IMR-90 (cell line): ENCODE results near the gene DSG1. TPM values are rescaled to one million over a fixed set of nuclear protein-coding genes. Genes with fewer than 3 reads are reported as not detected.

Experiments used
- ATAC-seq: fragments of 200-7000 bp; cut with Tn5 transposase; 2 replicates; pipeline ENCODE4 v1.9.1; 2020; ENCODE audit warnings: low read depth, mild to moderate bottlenecking, moderate library complexity
- BruUV-seq: library from RNA; stranded (reverse); fragments of 400-500 nt; replicated peaks from 2 replicates; lab custom pipeline; 2021; lab: Mats Ljungman, UMichigan
- CTCF ChIA-PET: fragments of 300-600 bp; formaldehyde crosslinking; extraction: SDS; loops from one replicate; lab custom pipeline; 2021; ENCODE audit warnings: antibody characterized with exemption; lab: Yijun Ruan, JAX
- POLR2A ChIA-PET: fragments of 300-600 bp; sonication (Branson Sonifier 250); formaldehyde crosslinking; loops from one replicate; lab custom pipeline; 2022; ENCODE audit warnings: antibody characterized with exemption; ENCODE audit not compliant: unreplicated experiment; lab: Charles Lee
- DNase-seq: peaks from one replicate; pipeline ENCODE4 v3.0.0; 2013
- H2AFZ ChIP-seq: replicated peaks from 2 replicates; pipeline ENCODE3; 2013; ENCODE audit warnings: low read length, mild to moderate bottlenecking; ENCODE audit not compliant: poor library complexity
- H2AK5ac ChIP-seq: 2 replicates; pipeline ENCODE4 v1.6.1; 2013; ENCODE audit warnings: low read depth, low read length, inconsistent platforms
- H2AK9ac ChIP-seq: replicated peaks from 2 replicates; pipeline ENCODE3; 2013; ENCODE audit warnings: mild to moderate bottlenecking, low read depth, low read length, moderate library complexity; ENCODE audit not compliant: poor library complexity
- H2BK120ac ChIP-seq: 2 replicates; pipeline ENCODE4 v1.6.1; 2013; ENCODE audit warnings: low read depth, low read length, inconsistent platforms
- H2BK15ac ChIP-seq: 3 replicates; pipeline ENCODE4 v1.6.1; 2013; ENCODE audit warnings: low read depth, low read length, inconsistent platforms
- H2BK20ac ChIP-seq: 2 replicates; pipeline ENCODE4 v1.6.1; 2013; ENCODE audit warnings: low read depth, mild to moderate bottlenecking, inconsistent platforms, low read length, moderate library complexity
- H2BK5ac ChIP-seq: 2 replicates; pipeline ENCODE4 v1.6.1; 2013; ENCODE audit warnings: mild to moderate bottlenecking, low read depth, low read length, inconsistent platforms; ENCODE audit not compliant: poor library complexity, severe bottlenecking
- H3K14ac ChIP-seq: replicated peaks from 2 replicates; pipeline ENCODE4 v1.6.1; 2013; ENCODE audit warnings: low read depth, low read length, inconsistent platforms
- H3K18ac ChIP-seq: 2 replicates; pipeline ENCODE4 v1.6.1; 2013; ENCODE audit warnings: low read depth, low read length, control low read depth
- H3K23ac ChIP-seq: 2 replicates; pipeline ENCODE4 v1.6.1; 2013; ENCODE audit warnings: low read depth, low read length, inconsistent platforms
- H3K27ac ChIP-seq: 2 replicates; pipeline ENCODE4 v1.5.1; 2013; ENCODE audit warnings: mild to moderate bottlenecking, control low read depth, low read length; ENCODE audit not compliant: insufficient read depth
- H3K27me3 ChIP-seq: 2 replicates; pipeline ENCODE4 v1.6.1; 2013; ENCODE audit warnings: low read length; ENCODE audit not compliant: control insufficient read depth, insufficient read depth
- H3K36me3 ChIP-seq: 2 replicates; pipeline ENCODE4 v1.6.1; 2013; ENCODE audit warnings: low read length, mixed read lengths; ENCODE audit not compliant: control insufficient read depth, insufficient read depth
- H3K4ac ChIP-seq: 2 replicates; pipeline ENCODE4 v1.6.1; 2013; ENCODE audit warnings: low read depth, low read length, inconsistent platforms
- H3K4me1 ChIP-seq: 2 replicates; pipeline ENCODE4 v1.6.1; 2013; ENCODE audit warnings: low read length, mixed read lengths; ENCODE audit not compliant: control insufficient read depth, insufficient read depth
- H3K4me2 ChIP-seq: 2 replicates; pipeline ENCODE4 v1.6.1; 2013; ENCODE audit warnings: low read depth, mild to moderate bottlenecking, control low read depth, low read length, moderate library complexity
- H3K4me3 ChIP-seq: 2 replicates; pipeline ENCODE4 v1.5.1; 2013; ENCODE audit warnings: low read depth, mild to moderate bottlenecking, control low read depth, low read length, moderate library complexity; ENCODE audit not compliant: insufficient read depth
- H3K56ac ChIP-seq: 2 replicates; pipeline ENCODE4 v1.6.1; 2013; ENCODE audit warnings: low read length, inconsistent platforms; ENCODE audit not compliant: insufficient read depth; ENCODE audit errors: extremely low read depth
- H3K79me1 ChIP-seq, 2 experiments: 2 replicates each; pipeline ENCODE4 v1.6.1; 2013; ENCODE audit warnings: low read length in 2 of 2, inconsistent platforms in 1 of 2, low read depth in 1 of 2
- H3K9ac ChIP-seq: 2 replicates; pipeline ENCODE4 v1.6.1; 2013; ENCODE audit warnings: low read depth, low read length, control low read depth
- H3K9me1 ChIP-seq: 2 replicates; pipeline ENCODE4 v1.6.1; 2013; ENCODE audit warnings: low read length, inconsistent platforms; ENCODE audit not compliant: insufficient read depth
- H3K9me3 ChIP-seq: 2 replicates; pipeline ENCODE4 v1.6.1; 2013; ENCODE audit warnings: low read length; ENCODE audit not compliant: control insufficient read depth, insufficient read depth
- H4K20me1 ChIP-seq: 2 replicates; pipeline ENCODE4 v1.6.1; 2013; ENCODE audit warnings: low read length, inconsistent platforms; ENCODE audit not compliant: insufficient read depth
- H4K5ac ChIP-seq: 2 replicates; pipeline ENCODE4 v1.6.1; 2013; ENCODE audit warnings: mild to moderate bottlenecking, low read depth, low read length, control low read depth
- H4K8ac ChIP-seq, 2 experiments: 2 replicates each; pipeline ENCODE4 v1.6.1; 2013; ENCODE audit warnings: low read depth in 2 of 2, low read length in 2 of 2, control low read depth in 1 of 2, inconsistent platforms in 1 of 2
- H4K91ac ChIP-seq: 2 replicates; pipeline ENCODE4 v1.6.1; 2013; ENCODE audit warnings: low read depth, low read length, inconsistent platforms; ENCODE audit not compliant: insufficient read depth
- BHLHE40 ChIP-seq: fragments of 150-350 bp; IDR thresholded peaks from 2 replicates; pipeline ENCODE4 v1.6.1; 2016; ENCODE audit warnings: mild to moderate bottlenecking, low read depth, low read length
- CEBPB ChIP-seq: IDR thresholded peaks from 2 replicates; pipeline ENCODE4 v1.6.1; 2012; ENCODE audit warnings: low read depth, low read length, improper control_type of control experiment
- CHD1 ChIP-seq: IDR thresholded peaks from 2 replicates; pipeline ENCODE4 v1.6.1; 2012; ENCODE audit warnings: low read depth, low read length, improper control_type of control experiment
- ELK1 ChIP-seq: fragments of 150-350 bp; IDR thresholded peaks from 2 replicates; pipeline ENCODE4 v1.6.1; 2016; ENCODE audit warnings: low read depth, mild to moderate bottlenecking, low read length, moderate library complexity, borderline replicate concordance
- FOS ChIP-seq: fragments of 150-350 bp; IDR thresholded peaks from 2 replicates; pipeline ENCODE4 v1.6.1; 2016; ENCODE audit warnings: low read depth, low read length
- MAZ ChIP-seq: IDR thresholded peaks from 2 replicates; pipeline ENCODE4 v1.6.1; 2012; ENCODE audit warnings: low read depth, mild to moderate bottlenecking, low read length, improper control_type of control experiment, moderate library complexity, borderline replicate concordance
- MXI1 ChIP-seq: IDR thresholded peaks from 2 replicates; pipeline ENCODE4 v1.6.1; 2012; ENCODE audit warnings: low read depth, mild to moderate bottlenecking, low read length, moderate library complexity, borderline replicate concordance
- NFE2L2 ChIP-seq: fragments of 150-350 bp; IDR thresholded peaks from 2 replicates; pipeline ENCODE4 v1.6.1; 2016; ENCODE audit warnings: low read depth, mild to moderate bottlenecking, low read length
- POLR2A ChIP-seq: IDR thresholded peaks from 2 replicates; pipeline ENCODE4 v1.6.1; 2012; ENCODE audit warnings: mild to moderate bottlenecking, low read depth, low read length
- RAD21 ChIP-seq: IDR thresholded peaks from 2 replicates; pipeline ENCODE4 v1.6.1; 2012; ENCODE audit warnings: low read length, improper control_type of control experiment
- RCOR1 ChIP-seq: IDR thresholded peaks from 2 replicates; pipeline ENCODE4 v1.6.1; 2012; ENCODE audit warnings: mild to moderate bottlenecking, low read length, improper control_type of control experiment; ENCODE audit not compliant: insufficient replicate concordance
- RFX5 ChIP-seq: IDR thresholded peaks from 2 replicates; pipeline ENCODE4 v1.8.0; 2012; ENCODE audit warnings: low read depth, mild to moderate bottlenecking, low read length, moderate library complexity
- SMC3 ChIP-seq: fragments of 150-350 bp; IDR thresholded peaks from 2 replicates; pipeline ENCODE4 v1.6.1; 2016; ENCODE audit warnings: low read depth, mild to moderate bottlenecking, antibody characterized with exemption, low read length, moderate library complexity
- WGBS, 2 experiments: methylation state at CpG; one replicate each; pipeline versions ENCODE4 v1.1.5 to v1.1.7; 2013; ENCODE audit warnings: missing lambda C conversion rate in 2 of 2; ENCODE audit not compliant: insufficient read length in 1 of 2; ENCODE audit errors: extremely low coverage in 2 of 2; 5-methylcytosine and 5-hydroxymethylcytosine counted together
- dilution Hi-C: fragments of 300-500 bp; cut with HindIII; formaldehyde crosslinking; loops from one replicate; pipeline ENCODE4 v1.14.3; 2018; ENCODE audit warnings: low sequenced_read_pairs; ENCODE audit not compliant: unreplicated experiment
- in situ Hi-C: fragments of 300-500 bp; cut with MboI; formaldehyde crosslinking; loops from 3 replicates; pipeline ENCODE4 v1.14.3; 2019; ENCODE audit warnings: low sequenced_read_pairs, inconsistent platforms, mixed read lengths
- intact Hi-C: fragments of 100-400 bp; cut with micrococcal nuclease; formaldehyde crosslinking; loops from 2 replicates; pipeline ENCODE4 v1.10.0; 2022
- polyA plus RNA-seq, 3 experiments: library from polyadenylated mRNA; depleted of rRNA; stranded (reverse); fragments of >200 nt; gene quantifications; 2 replicates each; pipeline ENCODE4 v1.2.3, GENCODE V29; 2012; ENCODE audit warnings: low replicate concordance in 1 of 3
- total RNA-seq: library from RNA; depleted of rRNA; stranded (reverse); fragments of >200 nt; gene quantifications from 2 replicates; pipeline ENCODE4 v1.2.3, GENCODE V29; 2012

The DSG1 gene
- total and polyA plus RNA-seq, 2 of the 4 experiments (the other 2 are of a cell fraction) = not detected

- Histone ChIP-seq H3K79me1 (no peaks in the 10 kb centered on the region), H2BK15ac (no peak overlapping the region), H3K36me3 (no peaks in the 10 kb centered on the region), H3K4me3 (no peak overlapping the region), H3K9me1 (no peaks in the 10 kb centered on the region), H2BK5ac (no peak overlapping the region), H3K4ac (no peak overlapping the region), H4K5ac (no peak overlapping the region), H4K8ac (no peak overlapping the region), H2AFZ (no peak overlapping the region), H3K9me3 (no peaks in the 10 kb centered on the region; the same call in 1 of the 2 replicates), H3K9ac (no peak overlapping the region), H2BK120ac (no peak overlapping the region), H4K20me1 (no peaks in the 10 kb centered on the region), H2BK20ac (no peak overlapping the region), H3K4me2 (no peak overlapping the region), H2AK9ac (no peak overlapping the region), H3K23ac (no peak overlapping the region), H2AK5ac (no peak overlapping the region), H3K27me3 (no peaks in the 10 kb centered on the region), H3K18ac (no peak overlapping the region), H3K56ac (no peak overlapping the region), H3K4me1 (no peaks in the 10 kb centered on the region), H3K27ac (no peak overlapping the region), H3K14ac (no peak overlapping the region), H4K91ac (no peak overlapping the region)
- DNase-seq (no peak), ATAC-seq (no peak)
- in situ Hi-C loops = no loop called here
- BruUV-seq = no TSS peak
- POLR2A ChIA-PET = no interaction called here
- dilution Hi-C loops = no loop called here
- TF ChIP-seq MXI1 = no peak
- no peak for TF ChIP-seq BHLHE40
- TF ChIP-seq RCOR1 = no peak
- TF ChIP-seq SMC3 = no peak
- TF ChIP-seq NFE2L2 = no peak
- no peak for TF ChIP-seq MAZ
- TF ChIP-seq RAD21 = no peak
- TF ChIP-seq CEBPB = no peak
- no peak for TF ChIP-seq FOS
- TF ChIP-seq CHD1 = no peak
- TF ChIP-seq POLR2A = no peak
- TF ChIP-seq RFX5 = no peak
- TF ChIP-seq ELK1 = no peak
- CTCF ChIA-PET = no interaction called here
- WGBS, 2 experiments = no CpG with 5 or more reads among the region's 2 CpGs
- intact Hi-C loops = no loop called here
These were observed 20.7 kb upstream of the DSG1 start for GRCh38 chr18:31297248-31297647.
